GM21367 (cell line): ENCODE measurements around the gene CHRNA9.
"Not testable (repeated sequence)": the region's sequence is repeated elsewhere in the genome, so short reads cannot be mapped to it uniquely, and the experiment has no call there.

Experiments used
- ATAC-seq: cut with Tn5 transposase; IDR thresholded peaks from one replicate; pipeline ENCODE4 v1.9.1; 2021; ENCODE audit not compliant: unreplicated experiment

Gene CHRNA9

GRCh38 chr4:40334591-40335524 is at the start of gene CHRNA9:
TSS of gene CHRNA9 (plus strand) at chr4:40335333. CDS start at chr4:40335468, 135 bp downstream.
- no peak for ATAC-seq

GRCh38 chr4:40285692-40286091 is 49.4 kb upstream of the CHRNA9 start:
- ATAC-seq, result no peak

GRCh38 chr4:40288566-40288965 is 46.6 kb upstream of the CHRNA9 start:
- no peak for ATAC-seq

GRCh38 chr4:40289366-40290188 is 45.6 kb upstream of the CHRNA9 start:
- no peak for ATAC-seq

GRCh38 chr4:40290611-40291186 is 44.4 kb upstream of the CHRNA9 start:
- ATAC-seq, result not testable (repeated sequence)

GRCh38 chr4:40292313-40292759 is 42.8 kb upstream of the CHRNA9 start:
- no peak for ATAC-seq

GRCh38 chr4:40294339-40294738 is 40.8 kb upstream of the CHRNA9 start:
- ATAC-seq, result no peak

- not testable (repeated sequence) for ATAC-seq
Observed at GRCh38 chr4:40295030-40295429, 40.1 kb upstream of the CHRNA9 start.

GRCh38 chr4:40295572-40295971 is 39.6 kb upstream of the CHRNA9 start:
- ATAC-seq, result no peak

- ATAC-seq, result no peak
Observed at GRCh38 chr4:40299126-40299525, 36.0 kb upstream of the CHRNA9 start.

- no peak for ATAC-seq
Observed at GRCh38 chr4:40299811-40300292, 35.3 kb upstream of the CHRNA9 start.

GRCh38 chr4:40300371-40301162 is 34.6 kb upstream of the CHRNA9 start:
- ATAC-seq, result no peak

- peak; percentile 54 for ATAC-seq
Observed at GRCh38 chr4:40301603-40302002, 33.5 kb upstream of the CHRNA9 start.

GRCh38 chr4:40303751-40304150 is 31.4 kb upstream of the CHRNA9 start:
- no peak for ATAC-seq

- peak; percentile 40 for ATAC-seq
Observed at GRCh38 chr4:40305328-40306170, 29.6 kb upstream of the CHRNA9 start.

- ATAC-seq, result no peak
Observed at GRCh38 chr4:40306226-40306625, 28.9 kb upstream of the CHRNA9 start.

- ATAC-seq, result no peak
Observed at GRCh38 chr4:40306976-40307375, 28.2 kb upstream of the CHRNA9 start.

- ATAC-seq, result no peak
Observed at GRCh38 chr4:40307627-40308497, 27.3 kb upstream of the CHRNA9 start.
